Eye (tissue), 1 donor: ENCODE measurements around the gene MIS12.

ENCODE experiments used
- DNase-seq: peaks from one replicate; pipeline ENCODE4 v3.0.0-alpha.2; 2015

Gene MIS12

GRCh38 chr17:5536866-5537650 lies 50.7 kb downstream of the MIS12 start:
- no peak for DNase-seq

- DNase-seq, result no peak
These were observed 52.9 kb downstream of the MIS12 start for GRCh38 chr17:5539286-5539685.

- DNase-seq, result no peak
These were observed 54.0 kb downstream of the MIS12 start for GRCh38 chr17:5540321-5540720.
